Adrenal gland (tissue), 12 donors: ENCODE measurements around the gene ADAMTSL3. TPM values are rescaled to one million over a fixed set of nuclear protein-coding genes. Genes with fewer than 3 reads are reported as not detected.

Experiments used
- DNase-seq, 7 donors: peaks; one replicate each; pipeline ENCODE4 v3.0.0-alpha.2; 2019 to 2020
- H3K27ac ChIP-seq, 5 donors: fragments of 200-600 bp; sonication (generic) in 4 of 5; 1 replicate in 3 of 5; 2 replicates in 2 of 5; pipeline versions ENCODE4 v1.5.1 to v1.8.0; 2016 to 2020; ENCODE audit warnings: mild to moderate bottlenecking in 1 of 5
- H3K27me3 ChIP-seq: fragments of 200-600 bp; 2 replicates; pipeline ENCODE4 v1.8.0; 2021
- H3K36me3 ChIP-seq, 2 donors: fragments of 200-600 bp; replicated peaks in 1 of 2; 1 replicate in 1 of 2; 2 replicates in 1 of 2; pipeline versions ENCODE4 v1.5.1 to v1.8.0; 2018 to 2022
- H3K4me1 ChIP-seq, 2 donors: fragments of 200-600 bp; replicated peaks in 1 of 2; 1 replicate in 1 of 2; 2 replicates in 1 of 2; pipeline versions ENCODE4 v1.5.1 to v1.8.0; 2018 to 2021
- H3K4me3 ChIP-seq, 4 donors: fragments of 200-600 bp; sonication (generic) in 3 of 4; one replicate each; pipeline ENCODE4 v1.5.1; 2016 to 2018
- H3K9me3 ChIP-seq, 3 donors: fragments of 200-600 bp; sonication (generic) in 1 of 3; replicated peaks in 1 of 3; 1 replicate in 2 of 3; 2 replicates in 1 of 3; pipeline versions ENCODE4 v1.5.1 to v1.8.0; 2016 to 2021
- POLR2A ChIP-seq, 2 donors: fragments of 450-650 bp; IDR thresholded peaks; one replicate each; pipeline ENCODE4 v1.6.1; 2017; ENCODE audit warnings: antibody characterized with exemption in 2 of 2, mild to moderate bottlenecking in 2 of 2, moderate library complexity in 1 of 2
- WGBS, 4 donors: extraction: QIAGEN DNeasy Blood & Tissue Kit in 2 of 4; methylation state at CpG; one replicate each; pipeline versions ENCODE4 v1.1.5 to v1.1.7; 2013 to 2017; 5-methylcytosine and 5-hydroxymethylcytosine counted together
- intact Hi-C, 2 donors: fragments of 100-400 bp; cut with DNase I; formaldehyde crosslinking; loops; one replicate each; pipeline versions ENCODE4 v1.14.1 to v1.15.0; 2022 to 2023
- polyA plus RNA-seq, 3 donors: library from polyadenylated mRNA; stranded (reverse); fragments of 200-250 nt in 2 of 3; fragments of 350-450 nt in 1 of 3; fragmentation: Illumina TruSeq in 1 of 3; extraction: RNeasy Lipid Tissue Mini Kit (QIAGEN cat#74804) in 1 of 3; gene quantifications; one replicate each; pipeline ENCODE4 v1.2.3, GENCODE V29; 2013 to 2014
- total RNA-seq, 9 donors: library from RNA; depleted of rRNA in 4 of 9; stranded (reverse); fragments of >200 nt in 4 of 9; fragments of 120-200 nt in 1 of 9; fragmentation: NEBNext Ultra II Directional in 1 of 9; extraction: Animal tissue kit (Norgen Biotek cat#: 25700) in 1 of 9; gene quantifications; one replicate each; pipeline versions ENCODE4 v1.1.0 to v1.2.4, GENCODE V29; 2013 to 2023
- TF ChIP-seq, protein P1 (sequence below), 6 experiments: fragments of 450-650 bp in 4 of 6; fragments of 200-600 bp in 2 of 6; sonication (generic) in 1 of 6; IDR thresholded peaks; 1 replicate in 5 of 6; 2 replicates in 1 of 6; pipeline versions ENCODE4 v1.5.1 to v1.8.0; 2016 to 2021; ENCODE audit warnings: antibody characterized with exemption in 6 of 6, mild to moderate bottlenecking in 2 of 6, moderate library complexity in 1 of 6
- donor health status: healthy with polysubstance abuse.
- donor health status: Bipolar disorder and iron deficiency.
- donor health status: DM: yes; HTN: yes; CAD: no.
- donor health status: DM: no; HTN: no; CAD: no.
- donor health status: DM: no; HTN: no; CAD: no.
- donor health status: DM: yes; HTN: yes; CAD: no.

Gene ADAMTSL3
- total and polyA plus RNA-seq, 12 donors = 0.98 to 19.7 (median 10.5) TPM

DNA sequence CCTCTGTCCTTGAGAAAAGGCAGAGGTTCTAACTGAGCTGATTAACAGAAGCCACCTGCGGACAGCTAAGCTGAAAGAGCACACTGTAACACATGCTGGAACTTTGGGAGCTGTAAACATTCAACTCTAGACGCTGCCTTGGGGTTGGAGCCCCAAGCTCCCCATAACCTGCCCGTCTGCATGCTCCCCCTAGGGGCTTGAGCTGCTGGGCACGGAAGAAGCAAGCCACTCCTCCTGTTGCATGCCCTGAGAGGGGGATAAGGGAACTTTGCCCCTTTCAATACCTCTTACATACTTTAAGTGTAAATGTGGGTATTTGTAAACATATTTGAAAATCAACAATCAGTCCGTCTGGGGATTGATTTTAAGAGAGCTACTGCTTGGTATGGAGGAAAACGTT is 188.4 kb downstream of the ADAMTSL3 start:
- Histone ChIP-seq H3K27ac (no peak overlapping the region), H3K4me1 (no peaks in the 10 kb centered on the region), H3K27me3 (no peaks in the 10 kb centered on the region), H3K36me3 (no peaks in the 10 kb centered on the region), H3K4me3 (no peak overlapping the region), H3K9me3 (no peaks in the 10 kb centered on the region)
- WGBS, 4 donors = 46 to 65% (median 51%) methylated on average over 6 of the region's 6 CpGs
- DNase-seq = no peak
- intact Hi-C loops = no loop called here
- no peak for TF ChIP-seq POLR2A (IDR thresholded peaks at IDR 0.05)
- TF ChIP-seq, protein P1, sequence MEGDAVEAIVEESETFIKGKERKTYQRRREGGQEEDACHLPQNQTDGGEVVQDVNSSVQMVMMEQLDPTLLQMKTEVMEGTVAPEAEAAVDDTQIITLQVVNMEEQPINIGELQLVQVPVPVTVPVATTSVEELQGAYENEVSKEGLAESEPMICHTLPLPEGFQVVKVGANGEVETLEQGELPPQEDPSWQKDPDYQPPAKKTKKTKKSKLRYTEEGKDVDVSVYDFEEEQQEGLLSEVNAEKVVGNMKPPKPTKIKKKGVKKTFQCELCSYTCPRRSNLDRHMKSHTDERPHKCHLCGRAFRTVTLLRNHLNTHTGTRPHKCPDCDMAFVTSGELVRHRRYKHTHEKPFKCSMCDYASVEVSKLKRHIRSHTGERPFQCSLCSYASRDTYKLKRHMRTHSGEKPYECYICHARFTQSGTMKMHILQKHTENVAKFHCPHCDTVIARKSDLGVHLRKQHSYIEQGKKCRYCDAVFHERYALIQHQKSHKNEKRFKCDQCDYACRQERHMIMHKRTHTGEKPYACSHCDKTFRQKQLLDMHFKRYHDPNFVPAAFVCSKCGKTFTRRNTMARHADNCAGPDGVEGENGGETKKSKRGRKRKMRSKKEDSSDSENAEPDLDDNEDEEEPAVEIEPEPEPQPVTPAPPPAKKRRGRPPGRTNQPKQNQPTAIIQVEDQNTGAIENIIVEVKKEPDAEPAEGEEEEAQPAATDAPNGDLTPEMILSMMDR (IDR thresholded peaks at IDR 0.05) = no peak

DNA sequence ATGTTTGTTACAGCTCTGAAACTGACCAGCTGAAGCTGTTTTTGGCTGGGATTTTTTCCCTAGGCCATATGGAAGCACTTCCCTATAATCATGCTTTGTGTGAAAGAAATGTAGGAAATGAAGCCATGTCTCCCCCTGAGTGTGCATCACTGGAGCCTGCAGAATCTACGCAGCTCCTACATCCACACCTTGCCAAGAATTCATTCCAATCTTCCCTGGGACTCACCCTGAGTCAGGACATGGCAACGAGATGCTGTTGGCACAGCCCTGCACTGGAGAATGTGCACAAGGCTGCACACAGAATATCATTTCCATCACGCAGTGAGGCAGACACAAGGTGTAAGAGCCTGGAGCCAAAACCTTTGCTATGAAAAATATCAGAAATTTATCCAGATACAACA is 189.5 kb downstream of the ADAMTSL3 start:
- H3K4me1 ChIP-seq = no peaks in the 10 kb centered on the region
- no peak for DNase-seq
- no peak overlapping the region for H3K4me3 ChIP-seq
- intact Hi-C loops = no loop called here
- H3K9me3 ChIP-seq = no peaks in the 10 kb centered on the region
- H3K27ac ChIP-seq = no peak overlapping the region
- WGBS, 4 donors = 42 to 62% (median 60%) methylated on average over 3 of the region's 3 CpGs
- no peaks in the 10 kb centered on the region for H3K27me3 ChIP-seq
- no peak for TF ChIP-seq POLR2A (IDR thresholded peaks at IDR 0.05)
- TF ChIP-seq, protein P1 (IDR thresholded peaks at IDR 0.05) = no peak
- no peaks in the 10 kb centered on the region for H3K36me3 ChIP-seq

- H3K9me3 ChIP-seq = no peaks in the 10 kb centered on the region
- no peak overlapping the region for H3K4me3 ChIP-seq
- intact Hi-C loops = no loop called here
- TF ChIP-seq POLR2A (IDR thresholded peaks at IDR 0.05) = no peak
- TF ChIP-seq, protein P1 (IDR thresholded peaks at IDR 0.05) = no peak
- H3K27me3 ChIP-seq = no peaks in the 10 kb centered on the region
- H3K27ac ChIP-seq = peak overlapping the region in 2 of 5 donors; percentile 36 to 59
- WGBS, 4 donors = 83 to 90% (median 86%) methylated on average over 7 of the region's 7 CpGs
- no peaks in the 10 kb centered on the region for H3K36me3 ChIP-seq
- H3K4me1 ChIP-seq = peaks cover 0 to 6% of the 10 kb centered on the region in 2 donors
- no peak for DNase-seq
Measured at GRCh38 chr15:83844742-83845141, 190.8 kb downstream of the ADAMTSL3 start.

GRCh38 chr15:83845230-83845629 is 191.3 kb downstream of the ADAMTSL3 start:
- H3K36me3 ChIP-seq = no peaks in the 10 kb centered on the region
- H3K4me1 ChIP-seq = peaks cover 0 to 6% of the 10 kb centered on the region in 2 donors
- peak overlapping the region in 2 of 5 donors; percentile 36 to 59 for H3K27ac ChIP-seq
- no peaks in the 10 kb centered on the region for H3K9me3 ChIP-seq
- peak in 2 of 7 donors; percentile 21 to 24 for DNase-seq
- 17 to 33% (median 23%) methylated on average over 2 of the region's 2 CpGs for WGBS, 4 donors
- no peak overlapping the region for H3K4me3 ChIP-seq
- intact Hi-C loops = no loop called here
- H3K27me3 ChIP-seq = no peaks in the 10 kb centered on the region
- TF ChIP-seq POLR2A (IDR thresholded peaks at IDR 0.05) = no peak
- TF ChIP-seq, protein P1 (IDR thresholded peaks at IDR 0.05) = no peak
